WTC11 (cell line): Measurements from ENCODE around the gene MPIG6B. TPM values are rescaled to one million over a fixed set of nuclear protein-coding genes. Genes with fewer than 3 reads are reported as not detected.
"Not testable (repeated sequence)": the region's sequence is repeated elsewhere in the genome, so short reads cannot be mapped to it uniquely, and the experiment has no call there.

Experiments used
- ATAC-seq: fragments of 200-7000 bp; cut with Tn5 transposase; 2 replicates; pipeline ENCODE4 v1.10.0; 2021; ENCODE audit warnings: mild to moderate bottlenecking, moderate library complexity
- CTCF ChIA-PET: fragments of 300-600 bp; sonication (Branson Sonifier 250); formaldehyde crosslinking; loops from one replicate; lab custom pipeline; 2021; ENCODE audit warnings: antibody characterized with exemption; lab: Charles Lee
- POLR2A ChIA-PET: fragments of 350-600 bp; sonication (Branson Sonifier 250); formaldehyde crosslinking; loops from one replicate; lab custom pipeline; 2021; ENCODE audit warnings: antibody characterized with exemption; lab: Charles Lee
- DNase-seq: peaks from one replicate; pipeline ENCODE4 v3.0.0; 2021; ENCODE audit warnings: low spot score
- H3K27ac Mint-ChIP-seq: 2 replicates; pipeline ENCODE4 v1.8.0; 2021; ENCODE audit warnings: mixed read lengths
- H3K27me3 Mint-ChIP-seq: 2 replicates; pipeline ENCODE4 v1.8.0; 2021; ENCODE audit warnings: low read depth, mild to moderate bottlenecking, moderate library complexity, mixed read lengths
- H3K36me3 Mint-ChIP-seq: 2 replicates; pipeline ENCODE4 v1.8.0; 2021; ENCODE audit warnings: mixed read lengths
- H3K4me1 Mint-ChIP-seq: 2 replicates; pipeline ENCODE4 v1.8.0; 2022; ENCODE audit warnings: mixed read lengths
- H3K4me3 Mint-ChIP-seq: 2 replicates; pipeline ENCODE4 v1.8.0; 2021; ENCODE audit warnings: mild to moderate bottlenecking, moderate library complexity, mixed read lengths
- H3K9me3 Mint-ChIP-seq: 2 replicates; pipeline ENCODE4 v1.8.0; 2021; ENCODE audit warnings: mixed read lengths
- CREB1 ChIP-seq: sonication (generic); formaldehyde crosslinking; IDR thresholded peaks from 2 replicates; pipeline ENCODE4 v1.8.0; 2023; ENCODE audit warnings: mild to moderate bottlenecking, missing genetic modification reagents
- ESRRA ChIP-seq: sonication (generic); formaldehyde crosslinking; IDR thresholded peaks from 2 replicates; pipeline ENCODE4 v1.8.1; 2022; ENCODE audit warnings: mild to moderate bottlenecking, missing genetic modification reagents, borderline replicate concordance
- HMGA2 ChIP-seq: fragments of 250-450 bp; sonication (Bioruptor Pico); IDR thresholded peaks from 2 replicates; pipeline ENCODE4 v1.4.0; 2021; ENCODE audit warnings: mild to moderate bottlenecking, moderate library complexity
- MXD4 ChIP-seq: fragments of 250-450 bp; sonication (Bioruptor Pico); IDR thresholded peaks from 2 replicates; pipeline ENCODE4 v1.8.0; 2021; ENCODE audit warnings: mild to moderate bottlenecking, moderate library complexity, borderline replicate concordance
- NFE2L1 ChIP-seq: sonication (generic); formaldehyde crosslinking; IDR thresholded peaks from 2 replicates; pipeline ENCODE4 v1.8.1; 2023; ENCODE audit warnings: missing genetic modification reagents
- RORB ChIP-seq: fragments of 250-450 bp; sonication (Bioruptor Pico); IDR thresholded peaks from 2 replicates; pipeline ENCODE4 v1.9.0; 2021; ENCODE audit warnings: mild to moderate bottlenecking
- SOX15 ChIP-seq: fragments of 250-450 bp; sonication (Bioruptor Pico); IDR thresholded peaks from 2 replicates; pipeline ENCODE4 v1.9.0; 2021; ENCODE audit warnings: mild to moderate bottlenecking
- TCF7 ChIP-seq: sonication (generic); formaldehyde crosslinking; IDR thresholded peaks from 2 replicates; pipeline ENCODE4 v1.8.0; 2022; ENCODE audit warnings: mild to moderate bottlenecking, low read depth, missing genetic modification reagents, moderate library complexity
- TP53 ChIP-seq: sonication (generic); formaldehyde crosslinking; IDR thresholded peaks from 2 replicates; pipeline ENCODE4 v1.8.1; 2023; ENCODE audit warnings: mild to moderate bottlenecking, missing genetic modification reagents
- ZNF121 ChIP-seq: sonication (generic); formaldehyde crosslinking; IDR thresholded peaks from 2 replicates; pipeline ENCODE4 v1.8.0; 2023; ENCODE audit warnings: missing genetic modification reagents
- ZNF219 ChIP-seq: sonication (generic); formaldehyde crosslinking; IDR thresholded peaks from 2 replicates; pipeline ENCODE4 v1.8.0; 2023; ENCODE audit warnings: missing genetic modification reagents, mild to moderate bottlenecking, borderline replicate concordance
- ZNF263 ChIP-seq: sonication (generic); formaldehyde crosslinking; IDR thresholded peaks from 2 replicates; pipeline ENCODE4 v1.8.1; 2022; ENCODE audit warnings: low read depth, mild to moderate bottlenecking, moderate library complexity, missing genetic modification reagents
- ZNF317 ChIP-seq: sonication (generic); formaldehyde crosslinking; IDR thresholded peaks from 2 replicates; pipeline ENCODE4 v1.8.1; 2023; ENCODE audit warnings: low read depth, mild to moderate bottlenecking, moderate library complexity, missing genetic modification reagents, borderline replicate concordance
- ZNF396 ChIP-seq: fragments of 250-450 bp; sonication (Bioruptor Pico); IDR thresholded peaks from 2 replicates; pipeline ENCODE4 v1.8.0; 2021; ENCODE audit warnings: mild to moderate bottlenecking, moderate library complexity, borderline replicate concordance
- ZNF416 ChIP-seq: fragments of 250-450 bp; sonication (Bioruptor Pico); IDR thresholded peaks from 2 replicates; pipeline ENCODE4 v1.9.0; 2021; ENCODE audit warnings: mild to moderate bottlenecking, inconsistent platforms
- total RNA-seq: library from RNA; stranded (reverse); gene quantifications from 3 replicates; pipeline ENCODE4 v1.2.3, GENCODE V29; 2021
- TF ChIP-seq, protein P1 (sequence below): sonication (generic); formaldehyde crosslinking; IDR thresholded peaks from 2 replicates; pipeline ENCODE4 v1.8.1; 2023; ENCODE audit warnings: mild to moderate bottlenecking, missing genetic modification reagents
- TF ChIP-seq, protein P2 (sequence below): fragments of 250-450 bp; sonication (Bioruptor Pico); IDR thresholded peaks from 2 replicates; pipeline ENCODE4 v1.9.0; 2021; ENCODE audit warnings: moderate library complexity, mild to moderate bottlenecking, inconsistent platforms, borderline replicate concordance
- TF ChIP-seq, protein P3 (sequence below): fragments of 250-450 bp; sonication (Bioruptor Pico); IDR thresholded peaks from 2 replicates; pipeline ENCODE4 v2.1.2; 2022; ENCODE audit warnings: mild to moderate bottlenecking, moderate library complexity
- TF ChIP-seq, protein P4 (sequence below): sonication (generic); formaldehyde crosslinking; conservative IDR thresholded peaks from 2 replicates; pipeline ENCODE4 v1.8.1; 2022; ENCODE audit warnings: mild to moderate bottlenecking, missing genetic modification reagents
- TF ChIP-seq, protein P5 (sequence below): sonication (generic); formaldehyde crosslinking; IDR thresholded peaks from 2 replicates; pipeline ENCODE4 v1.8.0; 2022; ENCODE audit warnings: mild to moderate bottlenecking, missing genetic modification reagents

Gene MPIG6B
- total RNA-seq, 1 experiment from 2014 or later, result 0.09 TPM

DNA sequence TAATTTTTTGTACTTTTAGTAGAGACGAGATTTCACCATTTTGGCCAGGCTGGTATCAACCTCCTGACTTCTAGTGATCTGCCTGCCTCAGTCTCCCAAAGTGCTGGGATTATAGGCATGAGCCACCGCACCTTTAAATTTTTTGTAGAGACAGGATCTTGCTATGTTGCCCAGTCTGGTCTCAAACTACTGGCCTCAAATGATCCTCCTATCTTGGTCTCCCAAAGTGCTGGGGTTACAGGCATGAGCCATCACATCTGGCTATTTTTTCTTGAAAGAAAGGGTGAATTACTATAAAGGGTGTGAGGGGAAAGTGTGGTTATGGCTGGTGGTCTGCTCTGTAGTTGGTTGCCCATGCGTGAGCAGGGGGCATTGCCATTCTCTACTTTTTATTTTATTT lies 14.9 kb upstream of the MPIG6B start:
- ATAC-seq, result no peak
- Mint-ChIP-seq H3K4me1 (peaks cover 16% of the 10 kb centered on the region), H3K27ac (no peak overlapping the region), H3K9me3 (no peaks in the 10 kb centered on the region), H3K4me3 (no peak overlapping the region), H3K36me3 (no peaks in the 10 kb centered on the region)
- DNase-seq, result no peak
- CTCF ChIA-PET, result no interaction called here
- no peak for TF ChIP-seq NFE2L1
- TF ChIP-seq ZNF121 (CRISPR knock-in tag), result no peak
- TF ChIP-seq ESRRA, result no peak
- TF ChIP-seq, protein P1, sequence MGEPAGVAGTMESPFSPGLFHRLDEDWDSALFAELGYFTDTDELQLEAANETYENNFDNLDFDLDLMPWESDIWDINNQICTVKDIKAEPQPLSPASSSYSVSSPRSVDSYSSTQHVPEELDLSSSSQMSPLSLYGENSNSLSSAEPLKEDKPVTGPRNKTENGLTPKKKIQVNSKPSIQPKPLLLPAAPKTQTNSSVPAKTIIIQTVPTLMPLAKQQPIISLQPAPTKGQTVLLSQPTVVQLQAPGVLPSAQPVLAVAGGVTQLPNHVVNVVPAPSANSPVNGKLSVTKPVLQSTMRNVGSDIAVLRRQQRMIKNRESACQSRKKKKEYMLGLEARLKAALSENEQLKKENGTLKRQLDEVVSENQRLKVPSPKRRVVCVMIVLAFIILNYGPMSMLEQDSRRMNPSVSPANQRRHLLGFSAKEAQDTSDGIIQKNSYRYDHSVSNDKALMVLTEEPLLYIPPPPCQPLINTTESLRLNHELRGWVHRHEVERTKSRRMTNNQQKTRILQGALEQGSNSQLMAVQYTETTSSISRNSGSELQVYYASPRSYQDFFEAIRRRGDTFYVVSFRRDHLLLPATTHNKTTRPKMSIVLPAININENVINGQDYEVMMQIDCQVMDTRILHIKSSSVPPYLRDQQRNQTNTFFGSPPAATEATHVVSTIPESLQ (CRISPR knock-in tag), result no peak
- TF ChIP-seq, protein P2, sequence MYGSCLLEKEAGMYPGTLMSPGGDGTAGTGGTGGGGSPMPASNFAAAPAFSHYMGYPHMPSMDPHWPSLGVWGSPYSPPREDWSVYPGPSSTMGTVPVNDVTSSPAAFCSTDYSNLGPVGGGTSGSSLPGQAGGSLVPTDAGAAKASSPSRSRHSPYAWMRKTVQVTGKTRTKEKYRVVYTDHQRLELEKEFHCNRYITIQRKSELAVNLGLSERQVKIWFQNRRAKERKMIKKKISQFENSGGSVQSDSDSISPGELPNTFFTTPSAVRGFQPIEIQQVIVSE (CRISPR knock-in tag), result no peak
- TF ChIP-seq ZNF396 (CRISPR knock-in tag), result no peak
- TF ChIP-seq, protein P3, sequence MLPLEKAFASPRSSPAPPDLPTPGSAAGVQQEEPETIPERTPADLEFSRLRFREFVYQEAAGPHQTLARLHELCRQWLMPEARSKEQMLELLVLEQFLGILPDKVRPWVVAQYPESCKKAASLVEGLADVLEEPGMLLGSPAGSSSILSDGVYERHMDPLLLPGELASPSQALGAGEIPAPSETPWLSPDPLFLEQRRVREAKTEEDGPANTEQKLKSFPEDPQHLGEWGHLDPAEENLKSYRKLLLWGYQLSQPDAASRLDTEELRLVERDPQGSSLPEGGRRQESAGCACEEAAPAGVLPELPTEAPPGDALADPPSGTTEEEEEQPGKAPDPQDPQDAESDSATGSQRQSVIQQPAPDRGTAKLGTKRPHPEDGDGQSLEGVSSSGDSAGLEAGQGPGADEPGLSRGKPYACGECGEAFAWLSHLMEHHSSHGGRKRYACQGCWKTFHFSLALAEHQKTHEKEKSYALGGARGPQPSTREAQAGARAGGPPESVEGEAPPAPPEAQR (CRISPR knock-in tag), result no peak
- TF ChIP-seq MXD4 (CRISPR knock-in tag), result no peak
- no peak for TF ChIP-seq ZNF219 (CRISPR knock-in tag)
- TF ChIP-seq SOX15 (CRISPR knock-in tag), result no peak
- TF ChIP-seq ZNF416 (CRISPR knock-in tag), result no peak
- TF ChIP-seq, protein P4, sequence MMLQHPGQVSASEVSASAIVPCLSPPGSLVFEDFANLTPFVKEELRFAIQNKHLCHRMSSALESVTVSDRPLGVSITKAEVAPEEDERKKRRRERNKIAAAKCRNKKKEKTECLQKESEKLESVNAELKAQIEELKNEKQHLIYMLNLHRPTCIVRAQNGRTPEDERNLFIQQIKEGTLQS, result no peak
- TF ChIP-seq, protein P5, sequence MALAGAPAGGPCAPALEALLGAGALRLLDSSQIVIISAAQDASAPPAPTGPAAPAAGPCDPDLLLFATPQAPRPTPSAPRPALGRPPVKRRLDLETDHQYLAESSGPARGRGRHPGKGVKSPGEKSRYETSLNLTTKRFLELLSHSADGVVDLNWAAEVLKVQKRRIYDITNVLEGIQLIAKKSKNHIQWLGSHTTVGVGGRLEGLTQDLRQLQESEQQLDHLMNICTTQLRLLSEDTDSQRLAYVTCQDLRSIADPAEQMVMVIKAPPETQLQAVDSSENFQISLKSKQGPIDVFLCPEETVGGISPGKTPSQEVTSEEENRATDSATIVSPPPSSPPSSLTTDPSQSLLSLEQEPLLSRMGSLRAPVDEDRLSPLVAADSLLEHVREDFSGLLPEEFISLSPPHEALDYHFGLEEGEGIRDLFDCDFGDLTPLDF (CRISPR knock-in tag), result no peak
- TF ChIP-seq HMGA2 (CRISPR knock-in tag), result no peak
- TF ChIP-seq TCF7 (CRISPR knock-in tag), result no peak
- TF ChIP-seq, all 79 proteins: peak for 0
- POLR2A ChIA-PET, result no interaction called here
- peaks cover 7% of the 10 kb centered on the region; the same call in 1 of the 2 replicates for H3K27me3 Mint-ChIP-seq

DNA sequence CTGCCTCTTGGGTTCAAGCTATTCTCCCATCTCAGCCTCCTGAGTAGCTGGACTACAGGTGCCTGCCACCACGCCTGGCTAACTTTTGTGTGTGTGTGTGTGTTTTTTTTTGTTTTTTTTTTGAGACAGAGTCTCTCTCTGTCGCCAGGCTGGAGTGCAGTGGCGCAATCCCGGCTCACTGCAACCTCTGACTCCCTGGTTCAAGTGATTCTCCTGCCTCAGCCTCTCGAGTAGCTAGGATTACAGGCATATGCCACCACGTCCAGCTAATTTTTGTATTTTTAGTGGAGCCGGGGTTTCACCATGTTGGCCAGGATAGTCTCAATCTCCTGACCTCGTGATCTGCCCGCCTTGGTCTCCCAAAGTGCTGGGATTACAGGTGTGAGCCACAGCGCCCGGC lies 14.0 kb upstream of the MPIG6B start:
- H3K4me1 Mint-ChIP-seq, result peaks cover 21% of the 10 kb centered on the region
- CTCF ChIA-PET, result interaction anchor here (0.7 kb wide), 1 partner anchor 12 kb away, joined by 3 read pairs; no protein-coding TSS in a partner anchor
- H3K27ac Mint-ChIP-seq, ATAC-seq, H3K27me3 Mint-ChIP-seq, DNase-seq, H3K4me3 Mint-ChIP-seq, H3K36me3 Mint-ChIP-seq, H3K9me3 Mint-ChIP-seq, POLR2A ChIA-PET: not testable (repeated sequence)

DNA sequence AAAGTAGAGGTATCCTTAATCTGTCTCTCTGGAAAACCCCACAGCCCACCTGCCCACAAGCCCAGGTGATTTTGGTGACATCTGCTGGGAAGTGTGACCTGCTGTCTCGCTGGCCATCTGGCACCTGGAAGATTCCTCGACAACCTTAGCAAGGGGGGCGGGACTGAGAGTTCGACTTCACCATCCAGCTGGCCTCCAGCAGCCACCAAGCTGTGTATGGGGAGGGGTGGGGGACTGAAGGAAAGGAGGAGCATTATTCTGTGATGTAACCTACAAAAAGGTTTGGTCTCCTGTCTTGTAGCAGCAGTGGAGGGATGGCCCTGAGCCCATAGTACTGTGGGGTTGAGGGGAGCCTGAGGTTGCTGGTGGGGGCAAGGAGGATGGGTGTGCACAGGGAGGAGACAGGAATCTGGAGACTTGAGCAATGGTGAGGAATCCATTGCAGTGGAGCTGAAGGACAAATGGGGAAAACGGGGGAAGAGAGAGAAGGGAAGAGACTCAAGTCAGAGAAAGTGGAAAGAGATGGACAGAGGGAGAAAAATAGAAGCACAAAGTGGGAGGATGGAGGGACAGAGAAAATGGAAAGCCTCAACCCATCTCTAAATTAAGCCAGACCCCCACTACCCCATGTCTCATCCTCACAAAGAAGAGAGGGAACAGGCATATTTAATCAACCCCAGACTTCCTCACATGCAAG lies 12.5 kb upstream of the MPIG6B start:
- Mint-ChIP-seq H3K27me3 (peaks cover 7% of the 10 kb centered on the region; the same call in 1 of the 2 replicates), H3K4me3 (no peak overlapping the region), H3K9me3 (no peaks in the 10 kb centered on the region), H3K27ac (no peak overlapping the region), H3K36me3 (no peaks in the 10 kb centered on the region), H3K4me1 (peaks cover 27% of the 10 kb centered on the region)
- CTCF ChIA-PET, result interaction anchor here (0.8 to 1.1 kb wide), 3 partner anchors 19 to 62 kb away, joined by 3 to 4 read pairs (median 3); no protein-coding TSS in a partner anchor
- POLR2A ChIA-PET, result no interaction called here
- TF ChIP-seq CREB1 (no peak), RORB (CRISPR knock-in tag) (no peak), ZNF263 (CRISPR knock-in tag) (no peak), ESRRA (no peak), TP53 (CRISPR knock-in tag) (no peak), ZNF317 (CRISPR knock-in tag) (no peak)
- no peak for DNase-seq
- ATAC-seq, result no peak
